Loucy (cell line): ENCODE results near the gene NHS.

Experiments used
- CTCF ChIP-seq: fragments of 200-600 bp; sonication (generic); conservative IDR thresholded peaks from 2 replicates; pipeline ENCODE4 v1.5.1; 2014; ENCODE audit warnings: mild to moderate bottlenecking, antibody characterized with exemption, low read length
- EZH2phosphoT487 ChIP-seq: fragments of 200-600 bp; IDR thresholded peaks from 2 replicates; pipeline ENCODE4 v1.6.1; 2018; ENCODE audit warnings: antibody characterized with exemption, mild to moderate bottlenecking, moderate library complexity, borderline replicate concordance

- TF ChIP-seq CTCF: no peak
- no peak for TF ChIP-seq EZH2phosphoT487
Observed at GRCh38 chrX:17621566-17622270, 246.7 kb downstream of the NHS start.
